22Rv1 (cell line): ENCODE results near the gene DENND4A.

Experiments
- H3K27ac ChIP-seq: fragments of 450-650 bp; 2 replicates; pipeline ENCODE4 v1.5.1; 2017
- CTCF ChIP-seq: fragments of 450-650 bp; IDR thresholded peaks from 2 replicates; pipeline ENCODE4 v1.5.1; 2017; ENCODE audit warnings: mild to moderate bottlenecking
- ZFX ChIP-seq: fragments of 450-650 bp; IDR thresholded peaks from 2 replicates; pipeline ENCODE4 v1.6.1; 2017; ENCODE audit warnings: antibody characterized with exemption, borderline replicate concordance

DENND4A gene

GRCh38 chr15:65688462-65688861, 103.6 kb downstream of the DENND4A start:
- H3K27ac ChIP-seq, result no peak overlapping the region
- TF ChIP-seq ZFX, result no peak

GRCh38 chr15:65682404-65682911, 109.6 kb downstream of the DENND4A start:
- TF ChIP-seq CTCF, result no peak
- no peak for TF ChIP-seq ZFX
- no peak overlapping the region for H3K27ac ChIP-seq

GRCh38 chr15:65680544-65680943, 111.5 kb downstream of the DENND4A start:
- H3K27ac ChIP-seq, result no peak overlapping the region
- no peak for TF ChIP-seq ZFX
- no peak for TF ChIP-seq CTCF

- TF ChIP-seq ZFX (no peak), CTCF (no peak)
- H3K27ac ChIP-seq, result no peak overlapping the region
These were observed 116.0 kb downstream of the DENND4A start for GRCh38 chr15:65676123-65676522.

GRCh38 chr15:65675551-65675950, 116.5 kb downstream of the DENND4A start:
- TF ChIP-seq CTCF (no peak), ZFX (no peak)
- no peak overlapping the region for H3K27ac ChIP-seq

DNA sequence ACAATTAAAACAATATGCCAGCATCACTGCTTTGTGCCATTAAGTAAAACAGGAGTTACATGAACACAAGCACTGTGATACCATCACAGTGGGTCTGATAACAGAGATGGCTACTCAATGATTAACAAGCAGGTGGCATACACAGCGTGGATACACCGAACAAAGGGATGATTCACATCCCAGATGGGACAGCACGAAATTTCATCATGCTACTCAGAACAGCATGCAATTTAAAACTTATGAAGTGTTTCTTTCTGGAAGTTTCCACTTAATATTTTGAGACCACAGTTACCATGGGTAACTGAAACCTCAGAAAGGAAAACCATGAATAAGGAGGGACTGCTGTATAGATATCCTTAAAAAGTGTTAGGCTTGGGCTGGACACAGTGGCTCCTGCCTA, 125.8 kb downstream of the DENND4A start:
- no peak overlapping the region for H3K27ac ChIP-seq
- TF ChIP-seq CTCF (no peak), ZFX (no peak)

GRCh38 chr15:65663521-65663920, 128.6 kb downstream of the DENND4A start:
- no peak overlapping the region for H3K27ac ChIP-seq
- no peak for TF ChIP-seq CTCF
- no peak for TF ChIP-seq ZFX

DNA sequence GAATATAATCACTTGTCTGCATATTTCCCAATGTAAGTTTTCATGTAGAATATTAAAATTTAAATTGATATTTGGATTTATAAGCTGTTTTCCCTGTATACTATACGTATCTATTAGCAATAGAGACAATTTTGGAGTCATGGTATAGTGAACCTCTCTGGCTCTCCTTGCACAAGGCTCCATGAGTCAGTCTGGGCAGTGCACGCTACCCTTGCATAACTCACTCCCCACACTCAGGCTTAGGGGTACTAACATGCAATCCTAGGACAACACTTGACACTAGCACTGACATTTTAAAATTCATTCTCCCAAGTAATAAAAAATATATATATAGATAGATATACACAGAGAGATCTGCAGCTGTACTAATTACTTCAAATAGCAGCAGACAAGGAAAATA, 131.2 kb downstream of the DENND4A start:
- no peak overlapping the region for H3K27ac ChIP-seq
- no peak for TF ChIP-seq CTCF
- no peak for TF ChIP-seq ZFX
